Smooth muscle cell (in vitro differentiated cells): Measurements from ENCODE around the gene KLHDC9. TPM values are rescaled to one million over a fixed set of nuclear protein-coding genes. Genes with fewer than 3 reads are reported as not detected.

Experiments
- DNase-seq: peaks from one replicate; lab custom pipeline; 2025; ENCODE audit not compliant: unreplicated experiment; lab: John Stamatoyannopoulos, UW
- H2AFZ ChIP-seq: fragments of 200-600 bp; sonication (generic); 2 replicates; pipeline ENCODE4 v1.6.0; 2016; ENCODE audit warnings: antibody characterized with exemption, low read depth, mild to moderate bottlenecking
- H3F3A ChIP-seq: fragments of 200-600 bp; sonication (generic); 2 replicates; pipeline ENCODE4 v1.6.0; 2017; ENCODE audit warnings: antibody characterized with exemption, low read depth
- H3K27ac ChIP-seq: fragments of 200-600 bp; sonication (generic); 2 replicates; pipeline ENCODE4 v1.5.1; 2016; ENCODE audit warnings: low read depth, mild to moderate bottlenecking
- H3K27me3 ChIP-seq: fragments of 200-600 bp; sonication (generic); 2 replicates; pipeline ENCODE4 v1.6.1; 2016; ENCODE audit warnings: low read depth, mild to moderate bottlenecking
- H3K36me3 ChIP-seq: fragments of 200-600 bp; sonication (generic); 2 replicates; pipeline ENCODE4 v1.5.1; 2016; ENCODE audit warnings: low read depth
- H3K4me1 ChIP-seq: fragments of 200-600 bp; sonication (generic); 2 replicates; pipeline ENCODE4 v1.5.1; 2016; ENCODE audit warnings: low read depth
- H3K4me2 ChIP-seq: fragments of 200-600 bp; sonication (generic); 2 replicates; pipeline ENCODE4 v1.6.0; 2016; ENCODE audit warnings: mild to moderate bottlenecking
- H3K4me3 ChIP-seq: fragments of 200-600 bp; sonication (generic); 2 replicates; pipeline ENCODE4 v1.5.1; 2016; ENCODE audit warnings: mild to moderate bottlenecking
- H3K79me2 ChIP-seq: fragments of 200-600 bp; sonication (generic); 2 replicates; pipeline ENCODE4 v1.6.0; 2016; ENCODE audit warnings: low read depth, mild to moderate bottlenecking
- H3K9ac ChIP-seq: fragments of 200-600 bp; sonication (generic); 2 replicates; pipeline ENCODE4 v1.6.0; 2016; ENCODE audit warnings: low read depth
- H3K9me3 ChIP-seq: fragments of 200-600 bp; sonication (generic); replicated peaks from 2 replicates; pipeline ENCODE4 v1.5.1; 2016; ENCODE audit warnings: low read depth
- H4K20me1 ChIP-seq: fragments of 200-600 bp; sonication (generic); 2 replicates; pipeline ENCODE4 v1.6.0; 2016; ENCODE audit warnings: low read depth
- CTCF ChIP-seq: fragments of 200-600 bp; sonication (generic); IDR thresholded peaks from 2 replicates; pipeline ENCODE4 v1.5.1; 2017; ENCODE audit warnings: borderline replicate concordance, mild to moderate bottlenecking, antibody characterized with exemption; ENCODE audit not compliant: insufficient read depth, poor library complexity, severe bottlenecking
- WGBS: methylation state at CpG from one replicate; pipeline ENCODE4 v1.1.7; 2016; ENCODE audit warnings: low lambda C conversion rate; 5-methylcytosine and 5-hydroxymethylcytosine counted together
- polyA plus RNA-seq: library from polyadenylated mRNA; unstranded; fragments of >200 nt; fragmentation: Nextera tagmentation; extraction: Ambion mirVana; gene quantifications from 2 replicates; pipeline ENCODE4 v1.2.1, GENCODE V29; 2016
- total RNA-seq: library from RNA; depleted of rRNA; stranded (reverse); fragments of >200 nt; gene quantifications from 2 replicates; pipeline ENCODE4 v1.2.3, GENCODE V29; 2014

KLHDC9 gene
- total and polyA plus RNA-seq, 2 experiments from 2014 or later: 2.2 to 4.6 TPM

GRCh38 chr1:161091796-161092507 is 6.2 kb upstream of the KLHDC9 start:
- Histone ChIP-seq H3K79me2 (no peaks in the 10 kb centered on the region), H3K4me3 (no peak overlapping the region), H3K27me3 (no peaks in the 10 kb centered on the region), H3K36me3 (no peaks in the 10 kb centered on the region), H3K27ac (peak overlapping the region; percentile 71), H3K4me2 (peak overlapping the region; percentile 28), H3K9ac (no peak overlapping the region), H2AFZ (no peak overlapping the region), H4K20me1 (no peaks in the 10 kb centered on the region), H3F3A (peaks cover 8% of the 10 kb centered on the region), H3K4me1 (peaks cover 2% of the 10 kb centered on the region), H3K9me3 (no peaks in the 10 kb centered on the region)
- no peak for DNase-seq
- WGBS: 50% methylated on average over 7 of the region's 7 CpGs
- TF ChIP-seq CTCF: no peak

GRCh38 chr1:161092621-161093028 is 5.5 kb upstream of the KLHDC9 start:
- 44% methylated on average over 3 of the region's 3 CpGs for WGBS
- Histone ChIP-seq H3K9me3 (no peaks in the 10 kb centered on the region), H3K79me2 (no peaks in the 10 kb centered on the region), H3K4me1 (peaks cover 7% of the 10 kb centered on the region), H3K36me3 (no peaks in the 10 kb centered on the region), H3F3A (peaks cover 9% of the 10 kb centered on the region), H4K20me1 (no peaks in the 10 kb centered on the region), H3K9ac (no peak overlapping the region), H3K27ac (peak overlapping the region; percentile 71), H3K27me3 (no peaks in the 10 kb centered on the region), H2AFZ (no peak overlapping the region), H3K4me3 (no peak overlapping the region), H3K4me2 (peak overlapping the region; percentile 28)
- DNase-seq: no peak
- no peak for TF ChIP-seq CTCF

GRCh38 chr1:161094481-161094880 is 3.7 kb upstream of the KLHDC9 start:
- Histone ChIP-seq H3K9ac (no peak overlapping the region), H2AFZ (no peak overlapping the region), H3K9me3 (no peaks in the 10 kb centered on the region), H3K27ac (no peak overlapping the region), H3F3A (peaks cover 9% of the 10 kb centered on the region), H3K4me2 (no peak overlapping the region), H3K4me1 (peaks cover 7% of the 10 kb centered on the region), H4K20me1 (no peaks in the 10 kb centered on the region), H3K4me3 (no peak overlapping the region), H3K36me3 (no peaks in the 10 kb centered on the region), H3K79me2 (no peaks in the 10 kb centered on the region), H3K27me3 (no peaks in the 10 kb centered on the region)
- no peak for TF ChIP-seq CTCF
- no peak for DNase-seq
- 97% methylated on average over 14 of the region's 14 CpGs for WGBS

GRCh38 chr1:161095230-161095629 is 2.9 kb upstream of the KLHDC9 start:
- Histone ChIP-seq H3F3A (peaks cover 16% of the 10 kb centered on the region), H3K9ac (no peak overlapping the region), H3K4me1 (peaks cover 7% of the 10 kb centered on the region), H3K27ac (no peak overlapping the region), H3K27me3 (no peaks in the 10 kb centered on the region), H3K4me3 (no peak overlapping the region), H3K36me3 (no peaks in the 10 kb centered on the region), H3K79me2 (no peaks in the 10 kb centered on the region), H4K20me1 (no peaks in the 10 kb centered on the region), H2AFZ (no peak overlapping the region), H3K4me2 (no peak overlapping the region), H3K9me3 (no peaks in the 10 kb centered on the region)
- 88% methylated on average over 6 of the region's 6 CpGs for WGBS
- TF ChIP-seq CTCF: no peak
- no peak for DNase-seq
